Upper lobe of left lung (tissue), 4 donors: ENCODE measurements around the gene ENPP5.

ENCODE experiments used
- POLR2A ChIP-seq, 4 donors: fragments of 450-650 bp; IDR thresholded peaks; one replicate each; pipeline ENCODE4 v1.5.1; 2016 to 2017; ENCODE audit warnings: antibody characterized with exemption in 4 of 4, mild to moderate bottlenecking in 2 of 4
- POLR2AphosphoS5 ChIP-seq, 2 donors: sonication (generic); formaldehyde crosslinking; IDR thresholded peaks; one replicate each; pipeline ENCODE4 v1.5.1; 2017; ENCODE audit warnings: antibody characterized with exemption in 2 of 2

DNA sequence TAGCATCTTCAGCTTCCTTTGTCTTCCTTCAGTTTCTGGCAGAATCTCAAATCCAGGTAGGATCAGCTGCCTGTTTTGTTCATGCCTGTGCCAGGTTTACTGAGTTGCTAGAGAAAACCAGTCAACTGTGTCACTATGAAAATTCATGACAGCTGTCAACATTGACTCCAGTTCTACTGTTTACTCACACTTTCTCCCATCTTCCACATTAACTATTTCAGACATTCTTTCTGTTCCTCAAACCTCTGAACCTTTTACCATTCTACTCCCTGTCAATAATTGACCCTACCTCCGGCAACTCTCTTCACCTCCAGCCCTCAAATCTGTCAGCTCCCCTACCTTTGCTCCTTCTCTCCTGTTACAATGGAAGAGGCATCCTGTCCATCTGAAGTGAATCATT is 32.5 kb downstream of the ENPP5 start:
- TF ChIP-seq POLR2A (IDR thresholded peaks at IDR 0.05): no peak
- no peak for TF ChIP-seq POLR2AphosphoS5 (IDR thresholded peaks at IDR 0.05)
